ENCODE measurements around the gene FNIP2. TPM values are rescaled to one million over a fixed set of nuclear protein-coding genes. Genes with fewer than 3 reads are reported as not detected.

FNIP2 gene
- polyA plus RNA-seq, 1 of the 3 experiments (the other 2 are of a cell fraction): 0.97 TPM

DNA sequence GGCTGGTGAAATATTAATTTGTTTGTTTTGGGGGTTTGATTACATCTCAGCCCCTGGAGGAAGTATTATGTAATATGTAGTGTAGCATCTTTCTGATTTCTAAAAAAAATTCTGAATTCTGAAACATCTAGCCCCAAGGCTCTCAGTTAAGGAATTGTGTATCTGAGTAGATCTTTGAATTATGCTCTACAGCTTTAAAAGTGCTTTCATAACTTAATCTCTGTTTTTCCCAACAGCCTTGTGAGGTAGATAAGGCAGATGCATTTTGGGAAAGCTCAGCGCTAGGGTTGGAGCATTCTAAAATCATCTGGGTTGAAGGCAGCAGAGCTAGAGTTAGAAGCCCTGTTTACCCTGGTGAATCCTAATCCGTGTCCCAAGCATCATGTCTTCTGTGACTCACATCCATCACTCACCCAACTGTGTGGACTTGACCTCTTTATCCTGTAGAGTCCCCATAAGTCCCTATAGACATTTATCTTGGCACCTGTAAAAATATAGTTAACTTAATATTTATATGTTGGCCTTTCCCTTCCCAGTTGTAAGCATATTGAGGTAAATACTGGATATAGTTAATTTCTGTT, 49.8 kb downstream of the FNIP2 start:
- no peaks in the 10 kb centered on the region for H3K27me3 ChIP-seq (ENCODE audit: insufficient read depth)
- H3K4me1 ChIP-seq (ENCODE audit: control insufficient read depth in 1 of 2, insufficient read depth in 2 of 2, low read depth in 1 of 2, low read length in 1 of 2): peaks cover 9% of the 10 kb centered on the region in 2 experiments; a peak in 3 of 4 replicates
- DNase-seq: no peak
- H3K4me3 ChIP-seq (ENCODE audit: low read depth in 2 of 2, low read length in 1 of 2): no peak overlapping the region
- H3K9me3 ChIP-seq: no peaks in the 10 kb centered on the region
- H3K27ac ChIP-seq (ENCODE audit: low read depth in 2 of 2, low read length in 1 of 2): no peak overlapping the region
- no peak overlapping the region for H3K4me2 ChIP-seq
- no peak overlapping the region for H3K9ac ChIP-seq
- no peaks in the 10 kb centered on the region for H3K9me2 ChIP-seq
- TF ChIP-seq MAX (IDR thresholded peaks at IDR 0.05; ENCODE audit: low read depth) (no peak), CTCF (IDR thresholded peaks at IDR 0.05) (no peak), FOSL2 (IDR thresholded peaks at IDR 0.05; ENCODE audit: borderline replicate concordance, low read depth) (no peak), IRF3 (IDR thresholded peaks at IDR 0.05; ENCODE audit: low read depth, low read length) (no peak), EP300 (IDR thresholded peaks at IDR 0.05; ENCODE audit: borderline replicate concordance in 1 of 2, low read depth in 1 of 2, low read length in 1 of 2) (no peak), MXI1 (IDR thresholded peaks at IDR 0.05; ENCODE audit: low read depth, low read length) (no peak), SMC3 (IDR thresholded peaks at IDR 0.05; ENCODE audit: low read depth, low read length) (no peak)
- WGBS (ENCODE audit: low lambda C conversion rate): 73% methylated on average over 2 of the region's 2 CpGs
- H3K79me2 ChIP-seq (ENCODE audit: insufficient read depth): peaks cover 67% of the 10 kb centered on the region
- POLR2A ChIA-PET: interaction anchor here (0.6 kb wide), 1 partner anchor 9 kb away, joined by 3 read pairs; no protein-coding TSS in a partner anchor
- H4K20me1 ChIP-seq (ENCODE audit: insufficient read depth): no peaks in the 10 kb centered on the region
- no peaks in the 10 kb centered on the region for H3F3A ChIP-seq (replicated peaks; ENCODE audit: insufficient read depth)
- CTCF ChIA-PET: no interaction called here
- no peaks in the 10 kb centered on the region for H3K36me3 ChIP-seq (replicated peaks in 1 of 2; ENCODE audit: control insufficient read depth in 1 of 2, insufficient read depth in 2 of 2, low read length in 1 of 2)
- no peak overlapping the region for H2AFZ ChIP-seq (ENCODE audit: low read depth)

DNA sequence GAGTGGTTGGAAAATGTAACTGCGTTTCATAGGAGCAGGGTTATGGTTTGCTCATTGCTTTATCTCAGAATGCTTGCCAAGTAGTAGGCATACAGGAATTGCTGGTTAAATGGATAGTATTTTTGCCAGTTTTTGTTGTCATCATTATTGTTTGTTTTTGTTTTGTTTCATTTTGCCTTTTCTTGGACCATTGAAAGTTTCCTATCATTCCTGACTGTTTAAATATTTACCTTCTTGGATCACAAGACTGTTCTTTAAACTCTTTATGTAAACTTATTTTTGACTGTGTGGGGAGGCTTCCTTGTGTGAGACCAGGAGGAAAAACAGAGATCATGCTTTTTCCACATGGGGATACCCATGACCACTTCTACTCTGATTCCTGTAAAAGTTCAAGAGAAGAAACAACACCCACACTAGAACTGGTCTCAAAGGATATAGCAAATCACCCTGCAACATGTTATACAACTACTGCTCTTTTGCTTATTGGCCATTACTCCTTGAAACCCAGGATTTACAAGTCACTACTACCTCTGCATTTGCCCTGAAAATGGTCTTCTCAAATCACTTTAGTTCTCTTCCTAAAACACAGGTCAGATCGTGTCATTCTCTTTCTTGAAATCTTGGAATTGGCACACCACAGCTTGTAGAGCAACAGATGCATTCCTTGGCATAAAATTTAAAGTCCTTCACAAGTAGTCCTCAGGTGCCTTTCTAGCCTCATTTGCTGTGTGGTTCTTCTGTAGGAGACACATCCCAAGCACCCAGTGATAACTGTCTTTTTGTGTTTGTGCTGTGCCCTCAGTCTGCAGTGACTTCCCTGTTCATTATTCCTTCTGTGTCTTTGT, 51.3 kb downstream of the FNIP2 start:
- peaks cover 68% of the 10 kb centered on the region for H3K79me2 ChIP-seq (ENCODE audit: insufficient read depth)

More for the DNA sequence above, 51.3 kb downstream of the FNIP2 start:
- ChIA-PET CTCF (no interaction called here), POLR2A (no interaction called here)
- DNase-seq: no peak
- H4K20me1 ChIP-seq (ENCODE audit: insufficient read depth): no peaks in the 10 kb centered on the region
- H3K27ac ChIP-seq (ENCODE audit: low read depth in 2 of 2, low read length in 1 of 2): no peak overlapping the region
- no peaks in the 10 kb centered on the region for H3F3A ChIP-seq (replicated peaks; ENCODE audit: insufficient read depth)
- WGBS (ENCODE audit: low lambda C conversion rate): 71% methylated on average over 2 of the region's 2 CpGs
- H3K27me3 ChIP-seq (ENCODE audit: insufficient read depth): no peaks in the 10 kb centered on the region
- peaks cover 18 to 23% of the 10 kb centered on the region in 2 experiments; a peak in 3 of 4 replicates for H3K4me1 ChIP-seq (ENCODE audit: control insufficient read depth in 1 of 2, insufficient read depth in 2 of 2, low read depth in 1 of 2, low read length in 1 of 2)
- no peak overlapping the region for H2AFZ ChIP-seq (ENCODE audit: low read depth)
- H3K9ac ChIP-seq: no peak overlapping the region
- H3K9me3 ChIP-seq: no peaks in the 10 kb centered on the region
- TF ChIP-seq TAF1 (IDR thresholded peaks at IDR 0.05; ENCODE audit: borderline replicate concordance, low read depth, low read length) (no peak), PBX3 (IDR thresholded peaks at IDR 0.05) (no peak), GATA2 (CRISPR knock-in tag; IDR thresholded peaks at IDR 0.05) (no peak), ELF1 (IDR thresholded peaks at IDR 0.05) (no peak), GABPA (IDR thresholded peaks at IDR 0.05; ENCODE audit: low read depth) (no peak), MXI1 (IDR thresholded peaks at IDR 0.05; ENCODE audit: low read depth, low read length) (no peak), NFIC (IDR thresholded peaks at IDR 0.05; ENCODE audit: borderline replicate concordance) (no peak), EZH2phosphoT487 (IDR thresholded peaks at IDR 0.05; ENCODE audit: borderline replicate concordance, low read depth) (no peak), NRF1 (IDR thresholded peaks at IDR 0.05; ENCODE audit: low read depth, low read length) (no peak), RFX5 (IDR thresholded peaks at IDR 0.05; ENCODE audit: low read length) (no peak)
- no peak overlapping the region for H3K4me3 ChIP-seq (ENCODE audit: low read depth in 2 of 2, low read length in 1 of 2)
- no peaks in the 10 kb centered on the region for H3K36me3 ChIP-seq (replicated peaks in 1 of 2; ENCODE audit: control insufficient read depth in 1 of 2, insufficient read depth in 2 of 2, low read length in 1 of 2)
- H3K9me2 ChIP-seq: no peaks in the 10 kb centered on the region
- no peak overlapping the region for H3K4me2 ChIP-seq

Data from SK-N-SH (cell line).